ENCODE results near the gene ALOX15B.
"Not testable (repeated sequence)": the region's sequence is repeated elsewhere in the genome, so short reads cannot be mapped to it uniquely, and the experiment has no call there.

ALOX15B gene

DNA sequence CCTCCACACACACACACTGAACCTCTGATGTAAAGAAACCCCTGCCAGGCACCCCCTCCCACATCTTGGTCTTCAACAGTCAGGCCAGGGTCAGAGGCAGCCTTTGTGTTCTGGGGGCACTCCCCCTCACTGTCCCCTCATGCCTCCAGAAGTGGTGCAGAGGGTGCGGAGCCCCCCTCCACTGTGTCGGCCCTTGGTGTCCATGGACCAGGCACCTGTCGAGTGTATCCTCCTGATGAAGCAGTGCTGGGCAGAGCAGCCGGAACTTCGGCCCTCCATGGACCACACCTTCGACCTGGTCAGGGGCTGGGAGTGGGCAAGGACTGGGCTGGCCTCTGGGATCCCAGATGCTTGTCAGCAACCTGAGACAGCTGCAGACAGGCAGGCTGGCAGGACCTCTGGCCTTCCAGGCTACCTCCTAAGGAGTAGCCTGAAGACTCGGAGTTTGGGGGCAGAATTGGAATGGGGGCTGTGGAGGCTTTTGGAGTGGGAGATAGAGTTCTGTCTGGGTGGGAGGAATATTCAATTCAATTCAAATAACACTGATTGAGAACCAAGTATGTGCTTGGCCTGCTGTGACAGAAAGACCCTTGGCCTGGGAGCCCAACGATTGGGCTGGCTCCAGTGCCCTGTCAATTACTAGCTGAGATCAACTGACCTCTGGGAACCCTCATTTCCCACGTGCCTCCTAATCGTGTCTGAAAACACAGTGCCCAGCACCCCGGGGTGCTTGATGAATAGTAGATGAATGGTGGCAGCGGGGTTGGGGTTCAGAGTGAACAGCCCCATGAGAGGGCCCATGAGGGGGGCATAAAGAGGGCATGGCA, 24.9 kb upstream of the ALOX15B start:
- no peak for DNase-seq

DNA sequence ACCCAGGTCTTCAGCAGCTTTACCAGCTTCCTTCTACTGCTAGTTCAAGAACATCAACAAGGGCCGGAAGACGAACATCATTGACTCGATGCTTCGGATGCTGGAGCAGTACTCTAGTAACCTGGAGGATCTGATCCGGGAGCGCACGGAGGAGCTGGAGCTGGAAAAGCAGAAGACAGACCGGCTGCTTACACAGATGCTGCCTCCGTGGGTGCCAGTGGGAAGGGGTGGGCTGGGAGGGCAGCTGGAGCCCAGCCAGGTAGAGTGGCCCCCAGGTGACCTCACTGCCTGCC, 24.4 kb upstream of the ALOX15B start:
- DNase-seq: no peak

DNA sequence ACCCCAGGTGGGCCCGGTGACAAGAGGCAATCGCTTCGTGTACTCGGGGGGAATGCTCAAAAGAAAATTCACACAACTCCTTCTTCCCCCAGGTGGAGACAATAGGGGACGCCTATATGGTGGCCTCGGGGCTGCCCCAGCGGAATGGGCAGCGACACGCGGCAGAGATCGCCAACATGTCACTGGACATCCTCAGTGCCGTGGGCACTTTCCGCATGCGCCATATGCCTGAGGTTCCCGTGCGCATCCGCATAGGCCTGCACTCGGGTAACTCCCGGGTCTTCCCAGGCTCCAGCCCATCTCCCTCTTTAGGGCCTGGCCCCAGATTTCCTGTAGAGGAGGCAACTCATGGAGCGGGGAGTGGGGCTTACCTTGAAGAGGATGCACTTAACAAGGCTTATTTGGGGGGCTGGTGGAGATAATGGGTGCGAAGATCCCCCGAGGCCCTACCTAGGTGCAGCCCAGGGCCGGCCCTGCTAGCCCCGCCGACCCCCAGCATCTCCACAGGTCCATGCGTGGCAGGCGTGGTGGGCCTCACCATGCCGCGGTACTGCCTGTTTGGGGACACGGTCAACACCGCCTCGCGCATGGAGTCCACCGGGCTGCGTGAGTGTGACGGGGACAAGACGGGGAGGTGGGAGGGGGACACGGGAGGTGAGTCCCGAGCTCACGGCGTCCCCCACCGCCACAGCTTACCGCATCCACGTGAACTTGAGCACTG, 23.5 kb upstream of the ALOX15B start:
- no peak for DNase-seq

DNA sequence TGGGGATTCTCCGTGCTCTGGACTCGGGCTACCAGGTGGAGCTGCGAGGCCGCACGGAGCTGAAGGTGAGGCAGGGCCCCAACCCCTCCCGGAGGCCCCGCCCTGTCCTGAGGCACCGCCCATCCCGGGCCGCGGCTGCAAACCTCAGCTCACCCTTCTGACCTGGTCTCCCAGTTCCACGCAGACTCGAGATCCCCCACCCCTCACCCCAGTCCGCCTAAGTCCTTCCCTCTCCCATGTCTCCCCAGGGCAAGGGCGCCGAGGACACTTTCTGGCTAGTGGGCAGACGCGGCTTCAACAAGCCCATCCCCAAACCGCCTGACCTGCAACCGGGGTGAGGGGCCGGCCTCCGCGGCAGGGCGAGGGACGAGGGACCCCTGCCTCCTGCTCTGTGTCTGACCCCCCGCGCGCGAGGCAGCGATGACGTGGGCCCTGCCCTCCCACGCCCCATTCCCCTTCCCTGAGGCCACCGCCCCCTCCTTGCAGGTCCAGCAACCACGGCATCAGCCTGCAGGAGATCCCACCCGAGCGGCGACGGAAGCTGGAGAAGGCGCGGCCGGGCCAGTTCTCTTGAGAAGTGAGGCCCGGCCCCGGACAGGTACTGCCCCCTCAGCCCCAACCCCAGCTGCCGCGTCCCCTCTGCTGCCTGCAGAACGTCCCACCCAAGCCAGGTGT, 22.8 kb upstream of the ALOX15B start:
- DNase-seq: no peak

DNA sequence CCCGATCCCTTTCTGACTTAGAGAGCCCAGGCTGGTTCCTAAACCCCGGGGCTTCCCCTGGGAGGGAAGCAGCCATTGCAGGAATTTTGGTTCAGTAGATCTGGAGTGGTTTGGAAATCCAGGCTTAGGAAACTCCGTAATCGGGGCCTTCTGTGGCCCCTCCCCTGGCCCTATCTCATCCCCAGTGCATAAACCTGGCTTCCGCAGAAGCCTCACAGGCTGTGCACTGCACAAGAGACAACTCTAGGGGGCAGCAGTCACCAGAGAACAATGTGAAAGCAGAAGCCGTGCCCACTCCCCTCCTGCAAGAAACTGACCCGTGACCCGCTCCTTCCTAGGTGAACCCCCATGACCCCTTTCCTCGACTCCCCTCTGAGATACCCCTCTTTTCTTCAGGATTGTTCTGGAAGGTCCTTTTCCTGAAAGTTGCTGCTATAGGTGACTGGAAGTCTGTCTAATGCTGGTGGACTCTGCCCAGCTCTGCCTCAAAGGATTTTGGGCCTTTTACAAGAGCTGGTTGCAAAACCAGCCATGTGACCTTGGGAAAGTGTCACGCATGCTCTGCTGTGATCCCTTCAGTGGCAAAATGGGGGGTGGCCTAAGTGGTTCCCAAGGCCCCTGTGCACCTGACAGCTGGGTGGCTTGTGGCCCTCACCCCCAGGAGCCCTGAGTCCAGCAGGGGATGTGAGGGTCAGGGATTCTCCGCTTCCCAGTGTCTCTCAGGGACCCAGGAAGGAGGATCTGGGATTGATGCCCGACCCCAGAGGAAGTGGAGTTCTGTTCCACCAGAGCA, 22.0 kb upstream of the ALOX15B start:
- no peak for DNase-seq

DNA sequence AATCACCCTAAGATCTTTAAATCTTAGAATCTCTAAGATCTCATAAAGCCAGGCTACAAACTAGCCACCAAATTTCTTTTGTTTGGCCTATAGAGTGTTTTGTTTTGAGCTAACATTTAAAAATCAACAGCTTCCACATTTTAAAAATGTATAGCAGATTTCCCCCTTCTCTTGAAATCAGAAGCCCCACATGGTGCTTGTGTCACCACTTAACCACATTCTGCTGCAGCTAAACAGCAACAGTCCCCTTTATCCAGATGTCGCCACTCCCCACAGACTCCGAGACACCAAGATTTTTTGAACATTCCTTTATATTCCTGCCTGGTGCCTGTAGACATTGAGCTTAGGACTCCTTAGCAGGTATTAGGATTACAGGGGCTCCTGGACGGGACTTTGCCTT, 20.4 kb upstream of the ALOX15B start:
- no peak for DNase-seq

DNA sequence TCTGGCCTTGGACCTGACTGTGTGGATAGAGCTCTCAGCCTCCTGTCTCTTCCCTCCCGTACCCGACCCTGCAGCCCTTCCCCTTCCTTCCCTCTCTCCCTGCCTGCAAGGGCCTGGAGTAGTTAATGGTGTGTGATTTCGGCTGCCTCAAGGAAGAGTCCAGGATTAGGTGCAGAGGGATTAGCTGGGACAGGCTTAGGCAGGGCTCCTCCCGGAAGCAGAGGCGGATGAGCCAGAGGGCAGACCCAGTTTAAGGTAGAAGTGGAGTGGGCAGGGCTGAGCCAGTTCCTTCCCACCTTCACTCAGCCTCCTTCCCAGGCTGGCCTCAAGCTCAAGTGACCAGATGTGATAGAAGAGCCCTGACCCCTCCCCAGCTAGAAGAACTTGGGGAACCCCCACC, 19.7 kb upstream of the ALOX15B start:
- no peak for DNase-seq

DNA sequence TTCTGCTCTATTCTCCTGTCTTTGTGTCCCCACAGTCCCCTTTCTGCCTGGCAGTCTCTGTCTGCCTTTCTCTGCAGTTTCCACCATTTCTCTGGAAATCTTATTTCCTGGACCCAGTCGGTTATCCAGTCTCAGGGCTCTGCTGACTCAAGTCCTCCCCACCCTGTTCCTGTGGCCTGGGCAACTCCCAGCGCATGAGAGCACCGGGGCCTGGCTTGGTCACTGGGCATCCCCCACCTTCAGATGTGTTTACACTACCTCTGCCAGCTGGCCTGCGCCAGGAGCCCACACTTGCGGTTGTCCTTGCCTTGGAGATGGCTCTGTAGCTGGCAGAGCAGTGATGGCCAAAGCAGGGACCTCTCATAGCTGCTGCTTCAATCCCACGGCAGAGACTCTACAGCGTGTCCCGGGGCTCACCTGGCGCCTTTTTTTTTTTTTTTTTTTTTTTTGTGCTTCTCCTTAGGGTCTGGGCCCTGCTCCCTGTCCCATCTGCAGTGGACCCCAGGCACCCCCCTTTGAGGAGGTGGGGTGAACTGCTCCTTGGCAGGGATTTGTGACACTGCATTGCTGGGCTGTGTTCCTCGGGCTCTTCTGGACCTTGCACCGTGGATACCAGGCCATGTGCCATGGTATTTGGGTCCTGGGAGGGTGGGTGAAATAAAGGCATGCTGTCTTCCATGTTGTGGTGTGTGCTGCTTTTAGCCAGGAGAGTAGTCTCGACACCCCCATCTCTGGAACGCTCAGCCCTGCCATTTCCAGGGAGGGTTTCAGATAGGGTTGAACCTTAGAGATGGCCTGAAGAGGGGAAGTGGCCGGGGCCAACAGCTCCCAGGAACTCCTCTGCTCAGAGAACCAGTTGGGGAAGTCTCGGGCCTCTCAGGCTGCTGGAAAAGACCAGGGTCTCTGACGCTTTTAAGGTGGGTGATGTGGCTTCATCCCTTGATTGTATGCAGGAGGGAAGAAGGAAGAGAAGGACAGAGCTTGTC, 18.9 kb upstream of the ALOX15B start:
- no peak for DNase-seq

DNA sequence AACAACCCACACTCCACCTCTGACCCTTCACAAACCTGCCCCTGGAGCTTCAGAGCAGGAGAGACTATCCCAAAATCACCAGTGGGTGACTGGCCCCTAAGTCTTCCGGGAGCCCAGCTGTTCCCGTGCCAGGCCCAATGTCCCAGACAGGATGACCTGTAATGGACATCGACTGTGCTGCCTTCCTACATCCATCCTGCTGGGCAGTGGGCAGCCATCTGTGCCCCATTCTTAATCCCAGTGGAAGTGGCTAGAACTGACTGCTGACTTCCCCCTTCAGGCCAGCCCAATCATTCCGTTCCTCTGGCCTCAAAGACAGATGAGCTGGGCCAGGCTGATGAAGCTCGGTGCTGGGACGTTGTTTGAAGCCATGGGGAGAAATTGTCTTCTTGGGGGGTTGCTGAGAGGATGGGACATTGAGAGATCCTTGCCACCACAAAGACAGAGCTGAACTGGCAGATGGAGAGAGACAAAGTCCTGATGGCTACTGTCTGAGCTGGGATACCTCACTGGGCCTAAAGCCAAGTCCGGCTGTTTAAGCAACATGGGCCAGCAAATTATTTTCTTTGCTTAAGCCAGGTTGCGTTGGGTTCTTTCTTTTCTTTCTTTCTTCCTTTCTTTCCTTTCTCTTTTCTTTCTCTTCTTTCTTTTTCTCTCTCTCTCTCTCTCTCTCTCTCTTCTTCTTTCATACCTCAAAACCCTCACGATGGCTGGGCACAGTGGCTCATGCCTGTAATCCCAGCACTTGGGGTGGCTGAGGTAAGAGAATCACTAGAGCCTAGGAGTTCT, 17.9 kb upstream of the ALOX15B start:
- no peak for DNase-seq

DNA sequence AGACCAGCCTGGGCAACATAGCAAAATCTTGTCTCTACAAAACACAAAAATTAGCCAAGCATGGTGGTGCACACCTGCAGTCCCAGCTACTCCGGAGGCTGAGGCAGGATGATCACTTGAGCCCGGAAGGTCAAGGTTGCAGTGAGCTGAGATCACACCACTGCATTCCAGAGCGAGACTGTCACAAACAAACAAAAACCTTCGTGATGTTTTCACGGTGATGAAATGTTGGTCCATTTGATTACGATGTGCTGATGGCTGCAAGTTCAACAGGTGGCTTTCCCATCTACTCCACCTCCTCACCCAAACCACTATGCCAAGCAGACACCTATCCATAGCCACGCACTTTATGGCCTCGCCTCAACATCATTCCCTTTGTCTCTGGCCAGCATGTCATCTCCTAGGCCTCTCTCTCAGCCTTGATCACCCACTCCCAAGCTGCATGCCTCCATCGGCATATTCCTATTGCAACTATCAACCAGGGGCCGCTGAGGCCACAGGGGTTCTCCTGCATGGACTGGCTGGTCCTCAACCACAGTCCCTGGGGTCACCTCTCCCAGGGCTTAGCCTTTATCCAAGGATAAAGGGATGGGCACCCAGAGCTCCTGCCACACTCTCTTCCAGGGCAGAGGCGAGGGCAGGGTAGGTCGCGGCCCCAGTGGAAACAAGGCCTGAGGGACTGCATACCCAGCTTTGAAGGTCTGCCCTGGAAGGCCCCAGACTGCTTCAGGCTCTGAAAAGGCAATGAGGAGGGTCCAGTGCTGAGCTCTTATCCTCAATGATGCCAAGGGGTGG, 17.1 kb upstream of the ALOX15B start:
- DNase-seq: no peak

DNA sequence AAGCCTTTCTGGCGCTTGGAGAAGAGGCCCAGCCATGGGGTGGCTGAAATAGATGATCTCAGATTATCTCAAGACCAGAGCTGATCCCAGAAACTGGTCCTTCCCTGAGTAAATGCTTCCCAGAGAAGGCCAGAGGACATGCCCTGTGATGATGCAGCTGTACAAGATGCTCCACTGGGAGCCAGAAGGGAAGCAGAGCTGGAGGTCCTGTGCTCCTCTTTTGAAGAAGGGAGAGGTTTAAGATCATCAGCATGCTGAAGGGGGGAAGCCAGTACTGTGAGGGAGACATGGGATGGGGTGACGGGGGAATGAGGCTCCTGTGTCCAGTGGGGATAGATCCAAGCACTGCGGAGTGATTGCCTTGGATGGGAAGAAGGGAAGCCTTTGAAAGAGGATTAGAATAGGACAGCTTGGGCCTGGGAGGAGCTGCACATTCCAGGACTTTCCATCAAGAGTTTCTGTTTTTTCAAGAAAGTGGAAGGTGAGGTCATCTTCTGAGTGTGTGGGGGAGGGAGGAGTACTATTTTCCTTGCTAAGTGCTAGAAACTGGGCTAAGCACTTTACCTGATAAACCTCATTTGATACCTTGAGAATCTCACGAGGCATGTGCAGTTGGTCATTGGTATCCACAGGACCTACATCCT, 16.4 kb upstream of the ALOX15B start:
- DNase-seq: no peak

DNA sequence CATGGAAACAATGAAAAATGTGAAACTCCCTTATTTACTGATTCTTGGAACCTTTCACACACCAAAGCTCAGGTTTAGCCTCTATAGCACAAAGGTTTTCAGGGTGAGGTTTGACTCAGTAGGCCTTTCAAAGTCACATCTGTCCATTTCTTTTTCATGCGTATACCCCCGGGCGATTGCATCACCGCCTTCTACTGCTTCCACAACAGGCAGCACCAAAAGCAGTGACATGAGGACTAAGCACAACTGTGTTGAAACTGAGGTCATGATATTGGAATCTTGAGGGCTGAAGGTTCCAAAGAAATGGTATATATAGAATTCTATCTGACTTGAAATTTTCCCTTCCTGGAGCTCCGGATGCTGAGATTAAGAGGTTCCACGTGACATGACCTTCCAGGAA, 14.7 kb upstream of the ALOX15B start:
- DNase-seq: not testable (repeated sequence)

DNA sequence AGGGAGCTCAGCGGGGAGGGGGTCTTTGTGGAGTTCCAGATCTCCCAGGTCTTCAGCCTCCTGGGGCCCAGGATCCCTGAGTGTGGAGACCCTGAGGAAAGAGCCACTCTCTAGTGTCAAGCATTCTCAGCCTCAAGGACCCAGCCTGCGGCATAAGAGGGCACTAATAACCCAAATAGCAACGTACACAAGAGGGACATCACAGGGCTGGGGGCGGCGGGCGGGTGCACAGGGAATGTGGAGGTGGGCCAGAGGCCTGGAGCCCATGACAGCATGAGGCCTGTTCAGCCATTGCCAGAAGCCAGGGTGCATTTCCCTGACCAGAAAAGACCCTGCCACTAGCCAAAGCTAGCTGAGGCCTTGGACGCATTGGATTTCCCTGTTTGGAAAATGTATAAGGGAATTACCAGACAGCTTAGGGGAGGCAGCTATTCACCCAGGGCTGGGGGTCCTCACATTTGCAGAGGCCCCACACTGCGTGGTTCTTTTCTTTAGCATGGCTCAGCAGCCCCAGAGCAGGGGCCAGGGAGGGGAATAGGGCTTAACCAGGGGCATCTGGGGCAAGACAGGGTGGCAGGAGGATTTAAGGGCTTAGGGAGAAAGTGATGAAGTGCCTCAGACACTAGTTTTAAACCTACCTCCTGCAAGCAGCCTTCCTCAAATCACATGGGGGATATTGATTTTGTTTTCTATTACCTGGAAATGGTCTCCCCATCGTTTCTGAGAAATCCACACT, 13.5 kb upstream of the ALOX15B start:
- no peak for DNase-seq

DNA sequence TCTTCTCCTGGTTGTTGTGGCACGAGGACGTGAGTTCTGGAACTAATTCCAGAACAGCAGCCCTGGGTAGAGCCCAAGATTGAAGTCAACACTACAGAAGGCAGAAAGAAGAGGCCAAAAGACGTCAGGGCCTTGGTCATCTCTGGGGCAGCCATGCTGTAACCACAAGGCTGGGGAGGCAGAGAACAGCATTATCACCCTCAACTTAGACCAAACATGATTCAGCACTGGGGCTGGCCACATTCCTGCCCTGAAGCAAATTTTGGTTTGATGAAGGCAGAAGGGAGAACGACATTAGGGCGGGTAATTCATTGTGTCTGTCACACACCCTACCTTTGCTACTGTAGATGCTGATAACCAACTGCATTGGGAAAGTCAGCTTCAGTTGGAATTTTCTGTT, 9.7 kb upstream of the ALOX15B start:
- no peak for DNase-seq

DNA sequence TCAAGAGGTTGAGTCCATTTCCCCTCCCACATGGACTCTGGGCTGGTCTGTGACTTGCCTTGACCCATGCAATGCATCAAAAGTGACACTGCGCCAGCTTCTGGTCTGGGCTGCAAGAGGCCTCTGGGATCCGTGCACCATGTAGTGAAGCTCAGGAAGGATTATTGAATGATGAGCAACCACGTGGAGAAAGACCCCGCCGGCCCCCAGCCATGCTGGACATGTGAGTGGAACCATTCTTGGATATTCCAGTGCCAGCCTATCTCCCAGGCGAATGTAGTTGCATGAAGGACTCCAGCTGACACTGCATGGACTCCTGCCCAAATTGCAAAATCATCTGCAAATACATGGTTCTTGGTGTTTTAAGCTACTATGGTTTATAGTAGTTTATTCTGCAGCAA, 7.6 kb upstream of the ALOX15B start:
- DNase-seq: no peak

DNA sequence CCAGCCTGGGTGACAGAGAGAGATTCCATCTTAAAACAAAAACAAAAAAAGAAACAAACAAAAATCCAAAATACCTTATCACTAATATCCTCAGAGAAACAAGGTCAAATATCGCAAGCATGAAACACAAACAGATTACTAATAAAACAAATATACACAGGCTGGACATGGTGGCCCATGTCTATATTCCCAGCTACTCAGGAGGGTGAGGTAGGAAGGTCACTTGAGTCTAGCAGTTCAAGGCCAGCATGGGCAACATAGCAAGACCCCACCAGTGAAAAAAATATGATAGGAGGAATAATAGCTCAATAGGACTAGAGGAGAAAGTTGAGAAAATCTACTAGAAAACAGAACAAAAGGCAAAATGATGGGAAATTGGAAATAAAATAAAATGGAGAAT, 6.9 kb upstream of the ALOX15B start:
- no peak for DNase-seq

DNA sequence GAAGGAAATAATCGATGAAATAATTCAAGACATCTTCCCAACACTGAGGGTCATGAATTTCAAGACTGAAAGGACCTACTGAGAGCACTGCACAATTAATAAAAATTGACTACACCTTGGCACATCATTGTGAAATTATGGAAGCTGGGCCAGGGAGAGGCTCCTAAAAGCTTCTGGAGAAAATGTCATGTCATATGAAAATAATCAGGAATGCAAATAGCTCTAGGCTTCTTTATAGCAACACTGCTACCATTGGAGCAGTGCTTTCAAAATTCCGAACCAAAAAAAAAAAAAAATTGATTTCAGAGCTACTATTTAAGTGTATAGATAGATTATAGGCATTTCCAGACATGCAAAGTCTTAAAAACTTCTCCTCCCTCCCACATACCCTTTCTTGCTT, 6.4 kb upstream of the ALOX15B start:
- no peak for DNase-seq

DNA sequence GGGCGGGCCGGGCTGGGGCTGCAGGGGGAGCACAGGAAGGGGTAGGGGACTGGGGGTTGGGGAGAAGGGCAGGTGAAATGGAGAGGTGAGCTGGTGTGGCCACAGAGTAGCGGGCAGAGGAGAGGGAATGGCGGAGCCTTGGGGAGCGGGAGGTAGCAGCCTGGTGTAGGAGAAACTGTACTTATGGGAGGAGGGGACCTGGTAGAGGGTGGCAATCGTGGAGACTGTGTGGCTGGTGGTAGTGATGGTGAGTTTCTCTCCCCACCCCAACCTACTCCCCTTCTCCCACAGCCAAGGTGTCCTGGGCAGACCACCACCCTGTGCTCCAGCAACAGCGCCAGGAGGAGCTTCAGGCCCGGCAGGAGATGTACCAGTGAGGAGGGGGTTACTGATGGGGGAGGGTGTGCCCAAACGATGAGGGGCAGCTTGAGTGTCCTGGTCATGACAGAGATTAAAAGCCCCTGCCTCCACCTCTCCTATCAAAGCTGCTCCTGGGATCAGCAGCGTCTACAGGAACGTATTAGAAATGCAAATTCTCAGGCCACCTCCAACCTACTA, 831 bp downstream of the ALOX15B start:
- no peak for DNase-seq
